GM23338 (cell line): Measurements from ENCODE around the gene MPP2. TPM values are rescaled to one million over a fixed set of nuclear protein-coding genes. Genes with fewer than 3 reads are reported as not detected.
A peak's percentile ranks its signal among the peaks of the same experiment; 100 is the strongest.
"Not testable (repeated sequence)": the region's sequence is repeated elsewhere in the genome, so short reads cannot be mapped to it uniquely, and the experiment has no call there.

Experiments used
- ATAC-seq: fragments of 200-7000 bp; cut with Tn5 transposase; 3 replicates; pipeline ENCODE4 v1.9.1; 2020
- DNase-seq: peaks from one replicate; pipeline ENCODE4 v3.0.0-alpha.2; 2015; ENCODE audit warnings: low spot score
- H2AFZ ChIP-seq: fragments of 200-600 bp; sonication (generic); 2 replicates; pipeline ENCODE4 v1.8.0; 2016; ENCODE audit warnings: antibody characterized with exemption, mild to moderate bottlenecking, moderate library complexity
- H3F3A ChIP-seq: fragments of 200-600 bp; sonication (generic); replicated peaks from 2 replicates; pipeline ENCODE4 v1.8.0; 2017; ENCODE audit warnings: antibody characterized with exemption, mixed run types, low read depth
- H3K27ac ChIP-seq: fragments of 200-600 bp; sonication (generic); 2 replicates; pipeline ENCODE4 v1.6.1; 2016; ENCODE audit warnings: low read depth
- H3K27me3 ChIP-seq: fragments of 200-600 bp; sonication (generic); 2 replicates; pipeline ENCODE4 v1.8.0; 2016; ENCODE audit warnings: mild to moderate bottlenecking, mixed run types, moderate library complexity; ENCODE audit not compliant: insufficient read depth
- H3K36me3 ChIP-seq: fragments of 200-600 bp; sonication (generic); 2 replicates; pipeline ENCODE4 v1.8.0; 2016; ENCODE audit warnings: mild to moderate bottlenecking; ENCODE audit not compliant: insufficient read depth
- H3K4me1 ChIP-seq: fragments of 200-600 bp; sonication (generic); 2 replicates; pipeline ENCODE4 v1.8.0; 2016; ENCODE audit warnings: mild to moderate bottlenecking, moderate library complexity; ENCODE audit not compliant: insufficient read depth
- H3K4me2 ChIP-seq: fragments of 200-600 bp; sonication (generic); 2 replicates; pipeline ENCODE4 v1.7.1; 2017; ENCODE audit warnings: mixed run types
- H3K4me3 ChIP-seq: fragments of 200-600 bp; sonication (generic); 2 replicates; pipeline ENCODE4 v1.6.1; 2016; ENCODE audit warnings: mixed run types
- H3K79me2 ChIP-seq: fragments of 200-600 bp; sonication (generic); replicated peaks from 2 replicates; pipeline ENCODE4 v1.8.0; 2017; ENCODE audit warnings: mild to moderate bottlenecking; ENCODE audit not compliant: insufficient read depth
- H3K9me2 ChIP-seq: fragments of 200-600 bp; sonication (generic); 2 replicates; pipeline ENCODE4 v1.8.0; 2017; ENCODE audit not compliant: insufficient read depth
- H4K20me1 ChIP-seq: fragments of 200-600 bp; sonication (generic); replicated peaks from 2 replicates; pipeline ENCODE4 v1.8.0; 2017; ENCODE audit warnings: mild to moderate bottlenecking; ENCODE audit not compliant: insufficient read depth
- H3K27ac Mint-ChIP-seq: 2 replicates; pipeline ENCODE4 v1.8.0; 2020; ENCODE audit warnings: inconsistent platforms, mild to moderate bottlenecking, moderate library complexity, mixed read lengths
- H3K27me3 Mint-ChIP-seq: 3 replicates; pipeline ENCODE4 v1.8.0; 2022; ENCODE audit warnings: low read depth, mild to moderate bottlenecking, moderate library complexity, mixed read lengths, inconsistent platforms; ENCODE audit not compliant: insufficient read depth, poor library complexity
- H3K36me3 Mint-ChIP-seq: 3 replicates; pipeline ENCODE4 v1.8.0; 2021; ENCODE audit warnings: low read depth, mild to moderate bottlenecking, inconsistent platforms, moderate library complexity, mixed read lengths
- H3K4me1 Mint-ChIP-seq: 3 replicates; pipeline ENCODE4 v1.8.0; 2020; ENCODE audit warnings: mild to moderate bottlenecking, inconsistent platforms, mixed read lengths
- H3K4me3 Mint-ChIP-seq: 3 replicates; pipeline ENCODE4 v1.8.0; 2021; ENCODE audit warnings: moderate library complexity, mild to moderate bottlenecking, inconsistent platforms, mixed read lengths
- H3K9me3 Mint-ChIP-seq: 3 replicates; pipeline ENCODE4 v1.8.0; 2020; ENCODE audit warnings: moderate library complexity, mild to moderate bottlenecking, inconsistent platforms, mixed read lengths
- CREB1 ChIP-seq: fragments of 250-450 bp; sonication (Bioruptor Pico); IDR thresholded peaks from 2 replicates; pipeline ENCODE4 v1.5.0; 2020; ENCODE audit warnings: low read depth, mild to moderate bottlenecking, moderate library complexity
- EZH2 ChIP-seq: fragments of 200-600 bp; sonication (generic); IDR thresholded peaks from one replicate; pipeline ENCODE4 v1.8.0; 2017; ENCODE audit warnings: antibody characterized with exemption, mild to moderate bottlenecking, low read depth; ENCODE audit not compliant: unreplicated experiment
- EZH2phosphoT487 ChIP-seq: fragments of 200-600 bp; sonication (generic); IDR thresholded peaks from one replicate; pipeline ENCODE4 v1.8.1; 2018; ENCODE audit warnings: antibody characterized with exemption; ENCODE audit not compliant: unreplicated experiment
- JUNB ChIP-seq: IDR thresholded peaks from one replicate; pipeline ENCODE4 v1.6.1; 2016; ENCODE audit warnings: antibody characterized with exemption; ENCODE audit not compliant: unreplicated experiment
- NANOG ChIP-seq: IDR thresholded peaks from 2 replicates; pipeline ENCODE4 v1.6.1; 2016; ENCODE audit warnings: antibody characterized with exemption, borderline replicate concordance
- POLR2AphosphoS5 ChIP-seq: IDR thresholded peaks from 2 replicates; pipeline ENCODE4 v1.6.1; 2016; ENCODE audit warnings: antibody characterized with exemption, low read depth
- STAT1 ChIP-seq: IDR thresholded peaks from one replicate; pipeline ENCODE4 v1.6.1; 2016; ENCODE audit warnings: antibody characterized with exemption; ENCODE audit not compliant: unreplicated experiment
- ZNF114 ChIP-seq: fragments of 250-450 bp; sonication (Bioruptor Pico); IDR thresholded peaks from 2 replicates; pipeline ENCODE4 v1.5.0; 2020; ENCODE audit warnings: mild to moderate bottlenecking, moderate library complexity
- ZNF331 ChIP-seq: fragments of 250-450 bp; sonication (Bioruptor Pico); IDR thresholded peaks from 2 replicates; pipeline ENCODE4 v1.5.0; 2020; ENCODE audit warnings: low read depth, mild to moderate bottlenecking, moderate library complexity
- polyA plus RNA-seq: library from polyadenylated mRNA; unstranded; fragments of >200 nt; fragmentation: Nextera tagmentation; extraction: Ambion mirVana; gene quantifications from 2 replicates; pipeline ENCODE4 v1.2.1, GENCODE V29; 2016
- total RNA-seq: library from RNA; depleted of rRNA; stranded (reverse); fragments of >200 nt; shearing (Covaris generic); gene quantifications from 2 replicates; pipeline ENCODE4 v1.2.3, GENCODE V29; 2014
- TF ChIP-seq, protein P1 (sequence below): IDR thresholded peaks from 2 replicates; pipeline ENCODE4 v1.6.1; 2016; ENCODE audit warnings: antibody characterized with exemption
- TF ChIP-seq, protein P2 (sequence below): IDR thresholded peaks from one replicate; pipeline ENCODE4 v1.6.1; 2018; ENCODE audit warnings: antibody characterized with exemption; ENCODE audit not compliant: unreplicated experiment

MPP2 gene
- total and polyA plus RNA-seq, 2 experiments from 2014 or later, result 7.8 to 20.7 TPM

DNA sequence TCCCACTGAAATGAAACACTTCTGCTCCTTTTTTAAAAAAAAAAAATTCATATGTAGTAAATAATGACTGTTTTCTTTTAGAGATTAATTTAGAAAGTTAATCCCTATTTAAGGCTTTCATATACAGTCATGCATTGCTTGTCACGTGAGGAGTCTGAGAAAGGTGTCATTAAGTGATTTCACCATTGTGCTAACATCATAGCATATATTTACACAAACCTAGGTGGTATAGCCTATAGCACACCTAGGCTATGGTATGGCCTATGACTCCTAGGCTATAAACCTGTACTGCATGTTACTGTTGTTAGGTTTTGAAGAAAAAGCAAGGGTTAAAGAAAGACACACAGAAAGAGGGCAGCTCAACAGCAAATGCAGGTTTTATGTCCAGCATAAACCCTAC, 21.3 kb upstream of the MPP2 start:
- Histone ChIP-seq H2AFZ (no peak overlapping the region), H3K4me2 (no peak overlapping the region), H3K4me1 (peaks cover 6% of the 10 kb centered on the region), H3K9me2 (0 out of 2 replicates have a peak, but pooled peaks cover 2% of the 10 kb centered on the region), H3F3A (no peaks in the 10 kb centered on the region), H3K79me2 (no peaks in the 10 kb centered on the region), H4K20me1 (no peaks in the 10 kb centered on the region), H3K36me3 (no peaks in the 10 kb centered on the region), H3K27me3 (peaks cover 47% of the 10 kb centered on the region), H3K27ac (no peak overlapping the region), H3K4me3 (no peak overlapping the region)
- DNase-seq (no peak), ATAC-seq (no peak)
- Mint-ChIP-seq H3K27ac (no peak overlapping the region), H3K9me3 (0 out of 3 replicates have a peak, but pooled peaks cover 2% of the 10 kb centered on the region), H3K36me3 (no peaks in the 10 kb centered on the region), H3K4me1 (peaks cover 9% of the 10 kb centered on the region), H3K4me3 (no peak overlapping the region), H3K27me3 (peaks cover 31% of the 10 kb centered on the region)
- TF ChIP-seq EZH2phosphoT487 (no peak), POLR2AphosphoS5 (no peak), EZH2 (no peak), JUNB (no peak), STAT1 (no peak), NANOG (no peak), ZNF331 (no peak), ZNF114 (CRISPR knock-in tag) (no peak), CREB1 (CRISPR knock-in tag) (no peak)
- TF ChIP-seq, protein P1, sequence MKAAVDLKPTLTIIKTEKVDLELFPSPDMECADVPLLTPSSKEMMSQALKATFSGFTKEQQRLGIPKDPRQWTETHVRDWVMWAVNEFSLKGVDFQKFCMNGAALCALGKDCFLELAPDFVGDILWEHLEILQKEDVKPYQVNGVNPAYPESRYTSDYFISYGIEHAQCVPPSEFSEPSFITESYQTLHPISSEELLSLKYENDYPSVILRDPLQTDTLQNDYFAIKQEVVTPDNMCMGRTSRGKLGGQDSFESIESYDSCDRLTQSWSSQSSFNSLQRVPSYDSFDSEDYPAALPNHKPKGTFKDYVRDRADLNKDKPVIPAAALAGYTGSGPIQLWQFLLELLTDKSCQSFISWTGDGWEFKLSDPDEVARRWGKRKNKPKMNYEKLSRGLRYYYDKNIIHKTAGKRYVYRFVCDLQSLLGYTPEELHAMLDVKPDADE, result no peak
- TF ChIP-seq, protein P2, sequence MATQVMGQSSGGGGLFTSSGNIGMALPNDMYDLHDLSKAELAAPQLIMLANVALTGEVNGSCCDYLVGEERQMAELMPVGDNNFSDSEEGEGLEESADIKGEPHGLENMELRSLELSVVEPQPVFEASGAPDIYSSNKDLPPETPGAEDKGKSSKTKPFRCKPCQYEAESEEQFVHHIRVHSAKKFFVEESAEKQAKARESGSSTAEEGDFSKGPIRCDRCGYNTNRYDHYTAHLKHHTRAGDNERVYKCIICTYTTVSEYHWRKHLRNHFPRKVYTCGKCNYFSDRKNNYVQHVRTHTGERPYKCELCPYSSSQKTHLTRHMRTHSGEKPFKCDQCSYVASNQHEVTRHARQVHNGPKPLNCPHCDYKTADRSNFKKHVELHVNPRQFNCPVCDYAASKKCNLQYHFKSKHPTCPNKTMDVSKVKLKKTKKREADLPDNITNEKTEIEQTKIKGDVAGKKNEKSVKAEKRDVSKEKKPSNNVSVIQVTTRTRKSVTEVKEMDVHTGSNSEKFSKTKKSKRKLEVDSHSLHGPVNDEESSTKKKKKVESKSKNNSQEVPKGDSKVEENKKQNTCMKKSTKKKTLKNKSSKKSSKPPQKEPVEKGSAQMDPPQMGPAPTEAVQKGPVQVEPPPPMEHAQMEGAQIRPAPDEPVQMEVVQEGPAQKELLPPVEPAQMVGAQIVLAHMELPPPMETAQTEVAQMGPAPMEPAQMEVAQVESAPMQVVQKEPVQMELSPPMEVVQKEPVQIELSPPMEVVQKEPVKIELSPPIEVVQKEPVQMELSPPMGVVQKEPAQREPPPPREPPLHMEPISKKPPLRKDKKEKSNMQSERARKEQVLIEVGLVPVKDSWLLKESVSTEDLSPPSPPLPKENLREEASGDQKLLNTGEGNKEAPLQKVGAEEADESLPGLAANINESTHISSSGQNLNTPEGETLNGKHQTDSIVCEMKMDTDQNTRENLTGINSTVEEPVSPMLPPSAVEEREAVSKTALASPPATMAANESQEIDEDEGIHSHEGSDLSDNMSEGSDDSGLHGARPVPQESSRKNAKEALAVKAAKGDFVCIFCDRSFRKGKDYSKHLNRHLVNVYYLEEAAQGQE, result no peak

- not testable (repeated sequence) for H3K9me2 ChIP-seq, H3K79me2 ChIP-seq, H4K20me1 ChIP-seq, H3F3A ChIP-seq, H3K4me1 Mint-ChIP-seq, H3K27ac ChIP-seq, H3K27ac Mint-ChIP-seq, H3K9me3 Mint-ChIP-seq, H3K4me1 ChIP-seq, H3K36me3 ChIP-seq, H2AFZ ChIP-seq, H3K36me3 Mint-ChIP-seq, DNase-seq
- Histone ChIP-seq H3K4me2 (peak overlapping the region; percentile 87), H3K27me3 (peaks cover 47% of the 10 kb centered on the region), H3K4me3 (peak overlapping the region; percentile 58)
- Mint-ChIP-seq H3K27me3 (peaks cover 31% of the 10 kb centered on the region), H3K4me3 (peak overlapping the region; percentile 70)
- TF ChIP-seq EZH2, result peak; percentile 33
- peak; percentile 22; the same call in 2 of the 3 replicates for ATAC-seq
Observed at GRCh38 chr17:43927929-43928328, 20.6 kb upstream of the MPP2 start.
